HepG2 (cell line): Measurements from ENCODE around the gene ATP9B. TPM values are rescaled to one million over a fixed set of nuclear protein-coding genes. Genes with fewer than 3 reads are reported as not detected.

Experiments
- ATAC-seq: fragments of 200-7000 bp; cut with Tn5 transposase; 3 replicates; pipeline ENCODE4 v1.9.1; 2020; ENCODE audit warnings: mild to moderate bottlenecking, moderate library complexity
- BruUV-seq: library from RNA; stranded (reverse); fragments of 400-500 nt; replicated peaks from 2 replicates; lab custom pipeline; 2021; lab: Mats Ljungman, UMichigan
- CTCF ChIA-PET: fragments of 300-600 bp; formaldehyde crosslinking; extraction: SDS; loops from one replicate; lab custom pipeline; 2021; ENCODE audit warnings: low total read pairs, inconsistent platforms, low intra/inter-chr PET ratio; lab: Yijun Ruan, JAX
- POLR2A ChIA-PET: fragments of 350-600 bp; sonication (Branson Sonifier 250); formaldehyde crosslinking; loops from one replicate; lab custom pipeline; 2020; ENCODE audit warnings: antibody characterized with exemption, inconsistent platforms; lab: Yijun Ruan, JAX
- DNase-seq: peaks from one replicate; pipeline ENCODE4 v3.0.0-alpha.2; 2015; ENCODE audit warnings: low spot score
- FAIRE-seq: peaks from 3 replicates; lab custom pipeline; 2011; peaks lifted over from hg19 to GRCh38; lab: Jason Lieb, UNC
- H2AFZ ChIP-seq: one replicate; pipeline ENCODE4 v1.6.1; 2011; ENCODE audit warnings: low read length, inconsistent platforms
- H3K27ac ChIP-seq: fragments of 300-600 bp; 3 replicates; pipeline ENCODE4 v1.8.0; 2011; ENCODE audit warnings: mixed run types, mild to moderate bottlenecking, mixed read lengths, low read length, inconsistent platforms; ENCODE audit not compliant: insufficient read depth; ENCODE audit errors: extremely low read length
- H3K27me3 ChIP-seq, 2 experiments: fragments of 200-600 bp in 1 of 2; 2 replicates in 1 of 2; 3 replicates in 1 of 2; pipeline versions ENCODE4 v1.6.0 to v1.8.0; 2011; ENCODE audit warnings: low read length in 2 of 2, mild to moderate bottlenecking in 2 of 2, moderate library complexity in 2 of 2, inconsistent platforms in 1 of 2; ENCODE audit not compliant: insufficient read depth in 2 of 2, control insufficient read depth in 1 of 2
- H3K36me3 ChIP-seq, 2 experiments: fragments of 200-600 bp in 1 of 2; replicated peaks in 1 of 2; 2 replicates in 1 of 2; 3 replicates in 1 of 2; pipeline versions ENCODE4 v1.5.1 to v1.8.0; 2011; ENCODE audit warnings: low read length in 2 of 2, inconsistent platforms in 1 of 2; ENCODE audit not compliant: insufficient read depth in 2 of 2, control insufficient read depth in 1 of 2
- H3K4me1 ChIP-seq: 2 replicates; pipeline ENCODE4 v1.5.1; 2012; ENCODE audit warnings: low read length, inconsistent platforms; ENCODE audit not compliant: insufficient read depth
- H3K4me2 ChIP-seq: 2 replicates; pipeline ENCODE4 v1.6.0; 2011; ENCODE audit warnings: low read depth, low read length, inconsistent platforms
- H3K4me3 ChIP-seq, 3 experiments: fragments of 200-600 bp in 1 of 3; sonication (generic), shearing (Covaris generic) in 1 of 3; replicated peaks in 1 of 3; 2 replicates each; pipeline ENCODE4 v1.5.1; 2011 to 2016; ENCODE audit warnings: low read length in 3 of 3, inconsistent platforms in 2 of 3, low read depth in 2 of 3, mild to moderate bottlenecking in 2 of 3, control low read depth in 1 of 3, mixed read lengths in 1 of 3; ENCODE audit not compliant: insufficient read depth in 1 of 3
- H3K79me2 ChIP-seq: one replicate; pipeline ENCODE4 v1.6.1; 2011; ENCODE audit warnings: low read length, inconsistent platforms; ENCODE audit not compliant: insufficient read depth
- H3K9ac ChIP-seq: 2 replicates; pipeline ENCODE4 v1.6.0; 2011; ENCODE audit warnings: mild to moderate bottlenecking, low read depth, low read length, inconsistent platforms; ENCODE audit not compliant: insufficient read depth
- H3K9me3 ChIP-seq: 2 replicates; pipeline ENCODE4 v1.5.1; 2012; ENCODE audit warnings: mild to moderate bottlenecking, low read length
- H4K20me1 ChIP-seq: 2 replicates; pipeline ENCODE4 v1.6.0; 2011; ENCODE audit warnings: inconsistent platforms, mild to moderate bottlenecking, low read length, moderate library complexity; ENCODE audit not compliant: insufficient read depth
- E2F2 ChIP-seq: sonication (generic); formaldehyde crosslinking; IDR thresholded peaks from 2 replicates; pipeline ENCODE4 v1.4.0; 2020; ENCODE audit warnings: missing genetic modification reagents, borderline replicate concordance
- FOXO4 ChIP-seq: sonication (generic); formaldehyde crosslinking; conservative IDR thresholded peaks from 2 replicates; pipeline ENCODE4 v1.8.1; 2023; ENCODE audit warnings: missing genetic modification reagents
- HNF1A ChIP-seq, 2 experiments: sonication (generic) in 1 of 2; formaldehyde crosslinking in 1 of 2; IDR thresholded peaks; 2 replicates each; pipeline versions ENCODE4 v1.4.0 to v1.6.1; 2016 to 2020; ENCODE audit warnings: borderline replicate concordance in 1 of 2, low read depth in 1 of 2, mild to moderate bottlenecking in 1 of 2, missing genetic modification reagents in 1 of 2
- HOXA9 ChIP-seq: sonication (generic); formaldehyde crosslinking; IDR thresholded peaks from 2 replicates; pipeline ENCODE4 v1.8.1; 2022; ENCODE audit warnings: missing genetic modification reagents, mild to moderate bottlenecking, moderate library complexity, borderline replicate concordance
- JDP2 ChIP-seq: sonication (generic); formaldehyde crosslinking; IDR thresholded peaks from 2 replicates; pipeline ENCODE4 v1.8.1; 2022; ENCODE audit warnings: missing genetic modification reagents, borderline replicate concordance
- KDM2A ChIP-seq: sonication (generic); formaldehyde crosslinking; IDR thresholded peaks from 2 replicates; pipeline ENCODE4 v1.4.0; 2020; ENCODE audit warnings: low read depth, missing genetic modification reagents, borderline replicate concordance
- MAFF ChIP-seq: IDR thresholded peaks from 2 replicates; pipeline ENCODE4 v1.6.1; 2011; ENCODE audit warnings: low read depth, low read length, improper control_type of control experiment
- MAX ChIP-seq: IDR thresholded peaks from 2 replicates; pipeline ENCODE4 v1.6.1; 2012; ENCODE audit warnings: inconsistent platforms
- MXD4 ChIP-seq: IDR thresholded peaks from 2 replicates; pipeline ENCODE4 v1.6.1; 2016; ENCODE audit warnings: mild to moderate bottlenecking, missing biosample characterization, missing genetic modification reagents
- NONO ChIP-seq, 2 experiments: fragments of 450-650 bp in 1 of 2; sonication (generic) in 1 of 2; formaldehyde crosslinking in 1 of 2; IDR thresholded peaks in 1 of 2; conservative IDR thresholded peaks in 1 of 2; 2 replicates each; pipeline versions ENCODE4 v1.6.1 to v1.8.0; 2017 to 2022; ENCODE audit warnings: mild to moderate bottlenecking in 1 of 2, missing genetic modification reagents in 1 of 2, moderate library complexity in 1 of 2
- ZFP90 ChIP-seq: sonication (generic); formaldehyde crosslinking; IDR thresholded peaks from 2 replicates; pipeline ENCODE4 v1.8.0; 2022; ENCODE audit warnings: missing genetic modification reagents, mild to moderate bottlenecking, inconsistent platforms, borderline replicate concordance
- ZNF12 ChIP-seq: sonication (generic); formaldehyde crosslinking; IDR thresholded peaks from 2 replicates; pipeline ENCODE4 v1.5.0; 2020; ENCODE audit warnings: missing genetic modification reagents
- ZNF614 ChIP-seq: IDR thresholded peaks from 2 replicates; pipeline ENCODE4 v1.6.1; 2018; ENCODE audit warnings: missing biosample characterization, missing genetic modification reagents, inconsistent platforms, borderline replicate concordance
- WGBS: methylation state at CpG from one replicate; pipeline ENCODE4 v1.1.6; 2017; ENCODE audit warnings: low lambda C conversion rate; 5-methylcytosine and 5-hydroxymethylcytosine counted together
- in situ Hi-C: cut with HindIII; loops from 2 replicates; pipeline ENCODE4 v1.10.0; 2017; ENCODE audit warnings: low pct_unique_long_range_greater_than_20kb; ENCODE audit not compliant: extremely low pct_ligation_motif_present
- intact Hi-C: fragments of 100-400 bp; cut with micrococcal nuclease; formaldehyde crosslinking; loops from one replicate; pipeline ENCODE4 v1.10.0; 2022; ENCODE audit not compliant: unreplicated experiment
- polyA plus RNA-seq, 8 experiments: library from polyadenylated mRNA; depleted of rRNA in 3 of 8; stranded (reverse) in 7 of 8; unstranded in 1 of 8; fragments of >200 nt; fragmentation: Illumina TruSeq in 4 of 8; extraction: Trizol in 4 of 8; gene quantifications; 2 replicates each; pipeline versions ENCODE4 v1.2.1 to v1.2.3, GENCODE V29; 2011 to 2016; ENCODE audit warnings: low read depth in 4 of 8, missing spikeins in 1 of 8, mixed read lengths in 1 of 8; ENCODE audit not compliant: insufficient read depth in 1 of 8
- total RNA-seq, 5 experiments: library from RNA; depleted of rRNA; stranded (reverse); fragments of >200 nt; fragmentation: Illumina TruSeq; extraction: Trizol; gene quantifications; 2 replicates each; pipeline ENCODE4 v1.2.3, GENCODE V29; 2016; ENCODE audit warnings: low read depth in 1 of 5

ATP9B gene
- total and polyA plus RNA-seq, 2 of the 13 experiments (the other 11 are each of a cell fraction or from before 2014, with no cell fraction given): 10.8 to 11.3 TPM

GRCh38 chr18:79252904-79253633, 183.9 kb downstream of the ATP9B start (continued):
- TF ChIP-seq HNF1A (IDR thresholded peaks at IDR 0.05; ENCODE audit: low read depth) (no peak), HNF1A (CRISPR knock-in tag; IDR thresholded peaks at IDR 0.05; ENCODE audit: borderline replicate concordance) (no peak), NONO (IDR thresholded peaks at IDR 0.05) (no peak), NONO (CRISPR knock-in tag; conservative IDR thresholded peaks at IDR 0.05) (no peak), MAFF (no peak), ZFP90 (CRISPR knock-in tag) (no peak)

GRCh38 chr18:79257480-79257879, 188.3 kb downstream of the ATP9B start:
- Histone ChIP-seq H3K36me3 (peaks cover 1 to 7% of the 10 kb centered on the region in 2 experiments; a peak in 3 of 5 replicates), H3K27ac (no peak overlapping the region), H3K27me3 (no peaks in the 10 kb centered on the region), H3K79me2 (no peaks in the 10 kb centered on the region), H3K4me2 (no peak overlapping the region), H3K9ac (no peak overlapping the region), H3K4me1 (no peaks in the 10 kb centered on the region), H3K9me3 (no peaks in the 10 kb centered on the region), H4K20me1 (no peaks in the 10 kb centered on the region), H2AFZ (no peak overlapping the region), H3K4me3 (no peak overlapping the region)
- ATAC-seq (no peak), DNase-seq (no peak), FAIRE-seq (no peak)
- in situ Hi-C loops (no loop called here), intact Hi-C loops (no loop called here)
- ChIA-PET CTCF (no interaction called here), POLR2A (no interaction called here)
- 97% methylated on average over 6 of the region's 6 CpGs for WGBS
- no TSS peak for BruUV-seq
- TF ChIP-seq FOXO4 (CRISPR knock-in tag) (no peak), ZNF12 (CRISPR knock-in tag) (no peak), KDM2A (CRISPR knock-in tag) (no peak), HOXA9 (CRISPR knock-in tag) (no peak), MAX (no peak), MXD4 (CRISPR knock-in tag) (no peak), JDP2 (no peak), E2F2 (no peak), ZNF614 (CRISPR knock-in tag) (no peak)
